ENCODE measurements around the gene TTLL5. TPM values are rescaled to one million over a fixed set of nuclear protein-coding genes. Genes with fewer than 3 reads are reported as not detected.
"Not testable (repeated sequence)": the region's sequence is repeated elsewhere in the genome, so short reads cannot be mapped to it uniquely, and the experiment has no call there.

The TTLL5 gene
- total RNA-seq, 2 experiments from 2014 or later: 27.3 to 38.6 TPM

DNA sequence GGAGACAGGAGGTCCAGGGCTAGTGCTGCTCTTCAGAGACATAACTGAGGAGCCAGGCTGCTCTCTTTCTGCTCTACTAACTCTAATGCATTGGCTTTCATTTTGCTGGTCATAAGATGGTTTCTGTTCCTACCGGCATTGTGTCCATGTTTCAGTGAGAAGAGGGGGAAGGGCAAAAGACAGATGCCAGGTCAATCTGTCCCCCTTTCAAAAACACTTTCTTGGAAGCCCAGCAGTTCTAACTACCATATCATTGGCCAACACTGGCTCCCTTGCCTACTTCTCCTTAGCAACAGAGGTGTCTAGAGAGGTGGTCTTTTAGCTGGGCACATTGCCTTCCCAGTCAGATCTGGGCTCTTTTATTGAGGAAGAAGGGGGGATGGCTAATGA, 256.9 kb downstream of the TTLL5 start:
- Mint-ChIP-seq H3K27ac (no peak overlapping the region), H3K4me1 (no peaks in the 10 kb centered on the region), H3K27me3 (no peaks in the 10 kb centered on the region), H3K36me3 (ENCODE audit: low read depth) (peaks cover 6% of the 10 kb centered on the region), H3K9me3 (ENCODE audit: low read depth) (no peaks in the 10 kb centered on the region), H3K4me3 (no peak overlapping the region)
- POLR2A ChIA-PET: no interaction called here
- ATAC-seq (no peak), DNase-seq (no peak)
- CTCF ChIA-PET: interaction anchor here (4.9 kb wide), 1 partner anchor 11 kb away, joined by 41 read pairs; no protein-coding TSS in a partner anchor
- intact Hi-C loops (cut with DNase I, micrococcal nuclease): no loop called here

DNA sequence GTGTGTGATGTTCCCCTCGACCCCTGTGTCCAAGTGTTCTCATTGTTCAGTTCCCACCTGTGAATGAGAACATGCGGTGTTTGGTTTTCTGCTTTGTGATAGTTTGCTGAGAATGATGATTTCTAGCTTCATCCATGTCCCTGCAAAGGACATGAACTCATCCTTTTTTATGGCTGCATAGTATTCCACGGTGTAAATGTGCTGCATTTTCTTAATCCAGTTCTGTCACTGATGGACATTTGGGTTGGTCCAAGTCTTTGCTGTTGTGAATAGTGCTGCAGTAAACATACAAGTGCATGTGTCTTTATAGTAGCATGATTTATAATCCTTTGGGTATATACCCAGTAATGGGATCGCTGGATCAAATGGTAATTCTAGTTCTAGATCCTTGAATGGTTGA, 259.4 kb downstream of the TTLL5 start:
- H3K4me3 Mint-ChIP-seq; H3K27ac Mint-ChIP-seq; H3K4me1 Mint-ChIP-seq; POLR2A ChIA-PET; intact Hi-C loops (cut with DNase I, micrococcal nuclease); H3K9me3 Mint-ChIP-seq (ENCODE audit: low read depth); H3K36me3 Mint-ChIP-seq (ENCODE audit: low read depth); DNase-seq; ATAC-seq; H3K27me3 Mint-ChIP-seq: not testable (repeated sequence)
- CTCF ChIA-PET: interaction anchor here (0.7 kb wide), 1 partner anchor 14 kb away, joined by 4 read pairs; no protein-coding TSS in a partner anchor

DNA sequence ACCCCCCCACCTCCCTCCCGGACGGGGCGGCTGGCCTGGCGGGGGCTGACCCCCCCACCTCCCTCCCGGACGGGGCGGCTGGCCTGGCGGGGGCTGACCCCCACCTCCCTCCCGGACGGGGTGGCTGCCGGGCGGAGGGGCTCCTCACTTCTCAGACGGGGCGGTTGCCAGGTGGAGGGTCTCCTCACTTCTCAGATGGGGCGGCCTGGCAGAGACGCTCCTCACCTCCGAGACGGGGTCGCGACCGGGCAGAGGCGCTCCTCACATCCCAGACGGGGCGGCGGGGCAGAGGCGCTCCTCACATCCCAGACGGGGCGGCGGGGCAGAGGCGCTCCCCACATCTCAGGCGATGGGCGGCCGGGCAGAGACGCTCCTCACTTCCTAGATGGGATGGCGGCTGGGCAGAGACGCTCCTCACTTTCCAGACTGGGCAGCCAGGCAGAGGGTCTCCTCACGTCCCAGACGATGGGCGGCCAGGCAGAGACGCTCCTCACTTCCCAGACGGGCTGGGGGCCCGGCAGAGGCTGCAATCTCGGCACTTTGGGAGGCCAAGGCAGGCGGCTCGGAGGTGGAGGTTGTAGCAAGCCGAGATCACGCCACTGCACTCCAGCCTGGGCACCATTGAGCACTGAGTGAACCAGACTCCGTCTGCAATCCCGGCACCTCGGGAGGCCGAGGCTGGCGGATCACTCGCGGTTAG, 264.2 kb downstream of the TTLL5 start:
- H3K9me3 Mint-ChIP-seq (ENCODE audit: low read depth); H3K4me1 Mint-ChIP-seq; H3K27me3 Mint-ChIP-seq; H3K36me3 Mint-ChIP-seq (ENCODE audit: low read depth); ATAC-seq; DNase-seq; H3K27ac Mint-ChIP-seq; H3K4me3 Mint-ChIP-seq; intact Hi-C loops (cut with DNase I, micrococcal nuclease); POLR2A ChIA-PET: not testable (repeated sequence)
- CTCF ChIA-PET: interaction anchor here (1.5 kb wide), 1 partner anchor 19 kb away, joined by 3 read pairs; no protein-coding TSS in a partner anchor

DNA sequence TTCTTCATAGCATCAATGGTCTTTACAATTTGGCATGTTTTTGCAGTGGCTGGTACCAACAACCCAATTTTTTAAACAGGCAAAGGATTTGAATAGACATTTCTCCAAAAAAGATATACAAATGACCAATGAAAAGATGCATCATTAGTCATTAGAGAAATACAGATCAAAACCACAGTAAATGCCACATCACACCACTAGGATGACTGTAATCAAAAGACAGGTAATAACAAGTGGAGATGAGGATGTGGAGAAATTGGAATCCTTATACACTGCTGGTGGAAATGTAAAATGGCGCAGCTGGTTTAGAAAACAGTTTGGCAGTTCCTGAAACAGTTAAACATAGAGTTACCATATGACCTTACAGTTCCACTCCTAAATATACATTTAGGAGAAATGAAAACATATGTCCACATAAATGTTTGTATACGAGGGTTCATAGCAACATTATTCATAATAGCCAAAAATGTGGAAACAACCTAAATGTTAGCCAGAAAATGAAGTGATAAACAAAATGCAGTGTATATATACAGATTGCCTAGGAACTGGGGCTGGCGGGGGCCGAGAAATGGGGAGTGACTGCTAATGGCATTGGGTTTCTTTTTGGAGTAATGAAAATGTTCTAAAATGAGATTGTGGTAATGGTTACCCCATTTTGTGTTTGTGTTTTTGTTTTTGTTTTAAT, 265.5 kb downstream of the TTLL5 start:
- ChIA-PET CTCF (interaction anchor here (1.5 kb wide), 1 partner anchor 20 kb away, joined by 3 read pairs; no protein-coding TSS in a partner anchor), POLR2A (no interaction called here)
- Mint-ChIP-seq H3K27me3 (no peaks in the 10 kb centered on the region), H3K4me1 (no peaks in the 10 kb centered on the region), H3K27ac (no peak overlapping the region), H3K4me3 (no peak overlapping the region), H3K9me3 (ENCODE audit: low read depth) (no peaks in the 10 kb centered on the region), H3K36me3 (ENCODE audit: low read depth) (peaks cover 2% of the 10 kb centered on the region)
- intact Hi-C loops (cut with DNase I, micrococcal nuclease): no loop called here
- DNase-seq: no peak
- no peak for ATAC-seq

DNA sequence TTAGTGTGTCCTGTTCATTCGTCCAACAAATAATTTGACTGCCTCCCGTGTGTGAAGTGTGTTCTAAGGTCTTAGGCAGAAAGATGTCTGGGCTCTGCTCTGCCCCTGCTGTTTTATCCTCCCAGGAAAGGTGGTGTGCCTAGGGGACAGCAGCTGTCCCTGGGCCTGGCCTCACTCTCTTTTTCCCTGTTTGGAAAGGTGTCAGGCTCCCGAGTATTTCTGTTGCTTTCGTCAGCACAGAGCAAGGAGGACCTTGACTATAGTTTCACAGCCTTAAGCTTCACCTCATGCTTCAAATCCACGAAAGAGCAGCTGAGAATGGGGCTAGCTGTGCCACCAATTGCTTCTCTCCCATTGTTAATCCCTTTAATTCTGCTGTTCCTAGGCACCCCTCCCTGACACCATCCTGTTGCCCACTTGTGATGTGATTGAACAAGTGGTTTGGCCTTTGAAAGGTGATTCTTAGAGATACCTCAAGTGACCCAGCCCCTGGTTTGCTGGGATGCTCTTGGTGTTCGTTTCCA, 266.6 kb downstream of the TTLL5 start:
- ChIA-PET CTCF (interaction anchor here (0.6 to 1.1 kb wide), 2 partner anchors 20 to 104 kb away, joined by 3 read pairs; no protein-coding TSS in a partner anchor), POLR2A (no interaction called here)
- Mint-ChIP-seq H3K27ac (no peak overlapping the region), H3K27me3 (no peaks in the 10 kb centered on the region), H3K4me1 (no peaks in the 10 kb centered on the region), H3K4me3 (no peak overlapping the region), H3K36me3 (ENCODE audit: low read depth) (peaks cover 2% of the 10 kb centered on the region), H3K9me3 (ENCODE audit: low read depth) (no peaks in the 10 kb centered on the region)
- intact Hi-C loops (cut with DNase I, micrococcal nuclease): no loop called here
- DNase-seq: no peak
- ATAC-seq: no peak

DNA sequence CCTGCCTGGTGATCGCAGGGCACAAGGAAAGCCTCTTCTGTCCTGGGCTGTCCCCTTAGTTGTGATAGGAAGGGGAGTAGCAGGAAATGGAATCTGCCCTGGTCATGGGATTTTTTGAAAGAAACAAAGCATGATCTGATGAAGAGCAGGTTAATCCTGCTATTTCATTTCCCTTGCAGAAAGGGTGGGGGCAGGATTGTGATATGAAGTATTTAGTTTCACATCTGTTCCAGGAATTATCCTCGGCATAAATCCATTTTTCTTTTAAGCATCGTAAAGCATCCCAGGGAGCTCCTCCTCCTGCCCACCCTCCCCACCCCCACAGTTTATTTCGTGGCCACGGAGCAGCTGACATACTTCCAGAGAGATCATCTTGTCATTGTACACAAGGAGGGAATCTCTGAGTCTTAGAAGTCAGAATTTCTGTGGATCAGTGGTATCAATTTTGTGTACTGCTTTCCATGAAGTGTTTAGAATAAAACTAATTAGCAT, 267.7 kb downstream of the TTLL5 start:
- no peak overlapping the region for H3K27ac Mint-ChIP-seq
- no peak for ATAC-seq
- H3K4me3 Mint-ChIP-seq: no peak overlapping the region
- intact Hi-C loops (cut with DNase I, micrococcal nuclease): no loop called here
- POLR2A ChIA-PET: no interaction called here
- no peaks in the 10 kb centered on the region for H3K9me3 Mint-ChIP-seq (ENCODE audit: low read depth)
- H3K36me3 Mint-ChIP-seq (ENCODE audit: low read depth): peaks cover 2% of the 10 kb centered on the region
- CTCF ChIA-PET: interaction anchor here (1.1 to 1.7 kb wide), 2 partner anchors 22 to 105 kb away, joined by 3 to 4 read pairs; no protein-coding TSS in a partner anchor
- no peak for DNase-seq
- H3K27me3 Mint-ChIP-seq: no peaks in the 10 kb centered on the region
- no peaks in the 10 kb centered on the region for H3K4me1 Mint-ChIP-seq

DNA sequence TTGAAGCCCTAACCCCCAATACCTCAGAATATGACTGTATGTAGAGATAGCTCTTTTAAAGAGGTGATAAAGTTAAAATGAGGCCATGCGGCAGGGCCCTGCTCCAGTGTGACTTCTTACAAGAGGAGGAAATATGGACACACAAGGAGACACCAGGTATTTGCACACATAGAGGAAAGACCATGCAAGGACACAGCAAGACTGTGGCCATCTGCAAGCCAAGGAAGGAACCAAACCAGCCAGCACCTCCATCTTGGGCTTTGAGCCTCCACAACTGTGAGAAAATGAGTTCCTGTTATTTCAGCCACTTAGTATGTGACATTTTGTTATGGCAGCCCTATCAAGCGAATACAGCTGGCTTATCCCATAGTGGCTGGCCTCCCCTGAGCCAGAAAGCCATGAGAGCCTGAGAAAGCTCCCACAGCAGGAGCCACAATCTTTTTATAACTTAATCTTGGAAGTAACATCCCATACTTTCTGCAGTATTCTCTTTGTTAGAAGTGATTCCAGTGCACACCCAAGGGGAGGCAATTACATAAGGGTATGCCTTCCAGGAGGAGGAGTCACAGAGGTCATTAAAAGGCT, 272.8 kb downstream of the TTLL5 start:
- Mint-ChIP-seq H3K36me3 (ENCODE audit: low read depth) (no peaks in the 10 kb centered on the region), H3K4me1 (peaks cover 2% of the 10 kb centered on the region), H3K27ac (no peak overlapping the region), H3K9me3 (ENCODE audit: low read depth) (no peaks in the 10 kb centered on the region), H3K4me3 (no peak overlapping the region), H3K27me3 (no peaks in the 10 kb centered on the region)
- CTCF ChIA-PET: interaction anchor here (0.6 to 2.2 kb wide), 3 partner anchors 27 to 1474 kb away, joined by 3 to 9 read pairs (median 3); no protein-coding TSS in a partner anchor
- POLR2A ChIA-PET: no interaction called here
- no peak for DNase-seq
- ATAC-seq: no peak
- intact Hi-C loops (cut with DNase I, micrococcal nuclease): no loop called here

DNA sequence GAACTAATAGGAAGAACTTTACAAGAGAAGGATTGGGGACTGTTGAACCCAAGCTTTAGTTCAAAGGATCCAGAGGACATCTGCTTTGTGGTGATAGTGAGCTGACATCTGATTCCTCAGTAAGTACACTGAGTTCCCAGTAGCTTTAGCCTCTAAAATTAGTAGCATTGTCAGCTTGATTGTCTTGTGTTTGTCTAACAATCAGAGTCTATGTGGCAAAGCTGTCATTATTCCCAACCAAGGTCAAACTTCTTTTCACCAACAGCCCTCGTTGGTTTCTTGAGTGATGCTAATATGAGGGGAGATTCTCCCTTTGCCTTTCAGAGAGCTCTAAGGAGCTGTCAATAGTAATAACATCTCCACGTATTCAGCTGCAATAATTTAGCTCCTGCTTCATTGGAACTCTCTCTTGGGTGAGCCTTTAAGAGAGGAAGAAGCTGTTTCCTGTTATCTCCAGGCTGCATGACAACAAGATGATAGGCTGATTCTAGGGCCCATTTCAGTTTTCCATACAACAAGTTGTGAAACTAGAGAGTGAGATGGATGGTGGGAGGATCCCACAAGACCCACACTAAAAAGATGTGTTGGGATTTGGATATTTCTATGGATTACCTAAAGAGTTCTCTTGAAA, 274.1 kb downstream of the TTLL5 start:
- Mint-ChIP-seq H3K4me3 (no peak overlapping the region), H3K4me1 (peaks cover 2% of the 10 kb centered on the region), H3K9me3 (ENCODE audit: low read depth) (no peaks in the 10 kb centered on the region), H3K36me3 (ENCODE audit: low read depth) (no peaks in the 10 kb centered on the region), H3K27ac (no peak overlapping the region), H3K27me3 (no peaks in the 10 kb centered on the region)
- CTCF ChIA-PET: interaction anchor here (0.5 to 2.2 kb wide), 2 partner anchors 29 to 257 kb away, joined by 4 to 9 read pairs; no protein-coding TSS in a partner anchor
- POLR2A ChIA-PET: no interaction called here
- no peak for DNase-seq
- ATAC-seq: no peak
- intact Hi-C loops (cut with DNase I, micrococcal nuclease): no loop called here

DNA sequence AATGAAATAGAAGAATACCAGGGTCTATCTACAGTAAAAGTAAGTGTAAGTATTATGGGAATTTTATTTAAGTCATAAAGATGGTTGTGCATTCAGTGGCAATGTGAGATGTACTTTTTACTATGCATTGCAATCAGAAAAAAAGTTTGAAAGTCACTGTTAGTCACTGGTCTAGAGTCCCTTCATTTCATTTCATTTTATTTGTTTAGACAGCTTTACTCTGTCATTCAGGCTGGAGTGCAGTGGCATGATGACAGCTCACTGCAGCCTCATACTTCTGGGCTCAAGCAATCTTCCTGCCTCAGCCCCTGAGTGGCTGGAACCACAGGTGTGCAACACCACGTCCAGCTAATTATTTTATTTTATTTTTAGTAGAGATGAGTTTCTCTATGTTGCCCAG, 278.2 kb downstream of the TTLL5 start:
- ATAC-seq (no peak), DNase-seq (no peak)
- Mint-ChIP-seq H3K4me3 (no peak overlapping the region), H3K36me3 (ENCODE audit: low read depth) (peaks cover 2% of the 10 kb centered on the region), H3K27me3 (no peaks in the 10 kb centered on the region), H3K27ac (no peak overlapping the region), H3K4me1 (peaks cover 2% of the 10 kb centered on the region), H3K9me3 (ENCODE audit: low read depth) (no peaks in the 10 kb centered on the region)
- intact Hi-C loops (cut with DNase I, micrococcal nuclease): no loop called here
- POLR2A ChIA-PET: no interaction called here
- CTCF ChIA-PET: interaction anchor here (0.6 to 1.6 kb wide), 2 partner anchors 33 to 108 kb away, joined by 3 to 5 read pairs; no protein-coding TSS in a partner anchor

DNA sequence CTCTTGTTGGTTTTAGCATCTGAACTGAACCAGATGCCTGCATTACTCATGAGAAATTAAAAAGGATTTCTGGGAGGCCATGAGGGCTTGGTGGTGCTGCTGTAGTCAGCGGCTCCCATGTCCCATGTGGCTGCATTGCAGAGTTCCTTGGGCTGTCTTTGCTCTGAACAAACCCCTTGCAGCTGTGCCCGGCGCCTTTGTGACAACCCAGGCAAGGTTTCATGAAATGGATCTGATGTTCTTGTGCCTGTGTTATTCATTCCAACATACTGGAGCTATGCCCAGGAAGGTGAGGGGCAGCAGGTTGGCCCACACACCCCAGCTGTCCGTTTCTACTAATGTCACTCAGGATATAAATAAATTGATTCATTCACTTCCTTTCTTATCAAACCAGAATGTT, 280.0 kb downstream of the TTLL5 start:
- intact Hi-C loops (cut with DNase I, micrococcal nuclease): no loop called here
- peaks cover 2% of the 10 kb centered on the region for H3K36me3 Mint-ChIP-seq (ENCODE audit: low read depth)
- POLR2A ChIA-PET: no interaction called here
- H3K9me3 Mint-ChIP-seq (ENCODE audit: low read depth): no peaks in the 10 kb centered on the region
- H3K4me1 Mint-ChIP-seq: no peaks in the 10 kb centered on the region
- no peaks in the 10 kb centered on the region for H3K27me3 Mint-ChIP-seq
- DNase-seq: no peak
- H3K4me3 Mint-ChIP-seq: no peak overlapping the region
- CTCF ChIA-PET: interaction anchor here (1.0 to 1.6 kb wide), 3 partner anchors 10 to 411 kb away, joined by 3 to 5 read pairs (median 3); no protein-coding TSS in a partner anchor
- no peak overlapping the region for H3K27ac Mint-ChIP-seq
- no peak for ATAC-seq

- no peaks in the 10 kb centered on the region for H3K9me3 Mint-ChIP-seq (ENCODE audit: low read depth)
- CTCF ChIA-PET: interaction anchor here (1.1 kb wide), 1 partner anchor 24 kb away, joined by 3 read pairs; no protein-coding TSS in a partner anchor
- intact Hi-C loops (cut with DNase I, micrococcal nuclease): no loop called here
Measured at GRCh38 chr14:75944607-75945241, 283.7 kb downstream of the TTLL5 start.

More at GRCh38 chr14:75944607-75945241, 283.7 kb downstream of the TTLL5 start:
- Mint-ChIP-seq H3K4me3 (no peak overlapping the region), H3K27me3 (no peaks in the 10 kb centered on the region), H3K27ac (no peak overlapping the region), H3K36me3 (ENCODE audit: low read depth) (peaks cover 2% of the 10 kb centered on the region), H3K4me1 (no peaks in the 10 kb centered on the region)
- POLR2A ChIA-PET: no interaction called here
- DNase-seq (no peak), ATAC-seq (no peak)

Data from activated CD4-positive, alpha-beta T cell treated with anti-CD3 and anti-CD28 coated beads for 36 hours (primary cell).